Retinal pigment epithelial cell (primary cell): ENCODE results near the gene MICA.
"Not testable (repeated sequence)": the region's sequence is repeated elsewhere in the genome, so short reads cannot be mapped to it uniquely, and the experiment has no call there.

Source experiments
- DNase-seq: peaks from one replicate; pipeline ENCODE4 v3.0.0-alpha.2; 2010; ENCODE audit warnings: low read depth
- H3K4me3 ChIP-seq: 2 replicates; pipeline ENCODE4 v1.5.1; 2011; ENCODE audit warnings: mild to moderate bottlenecking, low read length, control low read depth, moderate library complexity
- CTCF ChIP-seq: conservative IDR thresholded peaks from 2 replicates; pipeline ENCODE4 v1.5.1; 2011; ENCODE audit warnings: low read depth, low read length, control low read depth, inconsistent platforms

Gene MICA

GRCh38 chr6:31401403-31401802 lies 2.0 kb upstream of the MICA start:
- peak; percentile 62 for DNase-seq
- H3K4me3 ChIP-seq: peak overlapping the region; percentile 79
- no peak for TF ChIP-seq CTCF

GRCh38 chr6:31402324-31403282 lies 792 bp upstream of the MICA start:
- no peak for DNase-seq
- TF ChIP-seq CTCF: no peak
- peak overlapping the region; percentile 86 for H3K4me3 ChIP-seq

- H3K4me3 ChIP-seq: peak overlapping the region; percentile 86
- DNase-seq: not testable (repeated sequence)
Observed at GRCh38 chr6:31404061-31404364, 618 bp downstream of the MICA start.

- TF ChIP-seq CTCF: no peak
- no peak overlapping the region for H3K4me3 ChIP-seq
- no peak for DNase-seq
Observed at GRCh38 chr6:31405996-31406395, 2.6 kb downstream of the MICA start.

DNA sequence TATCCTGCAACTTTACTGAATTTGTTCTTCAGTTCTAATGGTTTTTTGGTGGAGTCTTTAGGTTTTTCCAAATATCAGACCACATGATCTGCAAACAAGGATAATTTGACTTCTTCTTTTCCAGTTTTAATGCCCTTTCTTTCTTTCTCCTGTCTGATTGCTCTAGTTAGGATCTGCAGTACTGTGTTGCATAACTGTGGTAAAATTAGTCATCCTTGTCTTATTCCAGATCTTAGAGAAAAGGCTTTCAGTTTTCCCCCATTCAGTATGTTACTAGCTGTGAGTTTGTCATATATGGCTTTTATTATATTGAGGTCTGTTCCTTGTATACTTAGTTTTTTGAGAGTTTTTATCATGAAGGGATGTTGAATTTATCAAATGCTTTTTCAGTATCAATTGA lies 4.3 kb downstream of the MICA start:
- no peak overlapping the region for H3K4me3 ChIP-seq
- DNase-seq: no peak
- no peak for TF ChIP-seq CTCF

DNA sequence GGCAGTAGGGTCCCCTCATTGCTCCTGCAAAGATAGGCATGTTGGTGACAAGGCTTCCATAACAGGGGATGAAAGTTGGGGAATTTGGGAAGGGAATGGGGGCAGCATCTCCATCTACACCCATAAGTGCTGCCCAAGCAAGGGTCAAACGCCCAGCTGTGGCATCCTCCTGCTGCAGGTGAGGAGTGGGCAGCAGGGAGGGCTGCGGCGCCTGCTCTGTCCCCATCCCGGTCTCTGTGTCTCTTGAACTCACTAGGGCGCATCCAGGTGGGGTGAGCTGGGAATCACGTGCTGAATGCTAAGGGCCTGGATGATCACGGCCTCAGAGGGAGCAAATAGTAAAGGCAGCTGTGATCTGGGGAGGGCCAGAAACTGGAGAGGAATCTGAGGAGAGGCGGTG lies 9.1 kb downstream of the MICA start:
- no peak for TF ChIP-seq CTCF
- DNase-seq: no peak
- no peak overlapping the region for H3K4me3 ChIP-seq

- not testable (repeated sequence) for H3K4me3 ChIP-seq
Observed at GRCh38 chr6:31414148-31414770, 10.9 kb downstream of the MICA start.

GRCh38 chr6:31414771-31415265 lies 11.4 kb downstream of the MICA start:
- no peak for DNase-seq
- H3K4me3 ChIP-seq: no peak overlapping the region
- TF ChIP-seq CTCF: no peak

More at GRCh38 chr6:31414148-31414770, 10.9 kb downstream of the MICA start:
- not testable (repeated sequence) for DNase-seq
